Pancreas (tissue), 10 donors: ENCODE measurements around the gene PPIF. TPM values are rescaled to one million over a fixed set of nuclear protein-coding genes. Genes with fewer than 3 reads are reported as not detected.
A peak's percentile ranks its signal among the peaks of the same experiment; 100 is the strongest.
"Not testable (repeated sequence)": the region's sequence is repeated elsewhere in the genome, so short reads cannot be mapped to it uniquely, and the experiment has no call there.

Experiments
- ATAC-seq, 4 donors: fragments of 200-7000 bp; cut with Tn5 transposase; one replicate each; pipeline versions ENCODE4 v1.8.0 to v1.9.1; 2020; ENCODE audit warnings: mild to moderate bottlenecking in 4 of 4, moderate library complexity in 4 of 4
- DNase-seq, 6 donors: peaks; one replicate each; pipeline ENCODE4 v3.0.0-alpha.2; 2020
- FAIRE-seq: peaks from 2 replicates; lab custom pipeline; 2012; peaks lifted over from hg19 to GRCh38; lab: Jason Lieb, UNC
- H3K27ac ChIP-seq, 4 donors: fragments of 200-600 bp; sonication (generic); 1 replicate in 3 of 4; 2 replicates in 1 of 4; pipeline versions ENCODE4 v1.5.0 to v1.8.0; 2020
- H3K27me3 ChIP-seq, 4 donors: fragments of 200-600 bp; one replicate each; pipeline ENCODE4 v1.8.0; 2021
- H3K36me3 ChIP-seq, 3 donors: fragments of 200-600 bp; sonication (generic) in 1 of 3; one replicate each; pipeline versions ENCODE4 v1.5.0 to v1.8.0; 2020 to 2021
- H3K4me1 ChIP-seq, 3 donors: fragments of 200-600 bp; one replicate each; pipeline ENCODE4 v1.8.0; 2021
- H3K4me3 ChIP-seq, 4 donors: fragments of 200-600 bp; sonication (generic) in 2 of 4; one replicate each; pipeline versions ENCODE4 v1.5.0 to v1.8.0; 2020 to 2021
- H3K9me3 ChIP-seq, 4 donors: fragments of 200-600 bp; one replicate each; pipeline ENCODE4 v1.8.0; 2021
- WGBS, 2 donors: extraction: QIAGEN DNeasy Blood & Tissue Kit; methylation state at CpG; one replicate each; pipeline ENCODE4 v1.1.7; 2013; 5-methylcytosine and 5-hydroxymethylcytosine counted together
- intact Hi-C, 3 donors: fragments of 100-400 bp; cut with DNase I; formaldehyde crosslinking; loops; one replicate each; pipeline versions ENCODE4 v1.11.1 to v1.14.2; 2022
- polyA plus RNA-seq, 2 donors: library from polyadenylated mRNA; stranded (reverse); fragments of 200-250 nt; gene quantifications; one replicate each; pipeline ENCODE4 v1.2.3, GENCODE V29; 2013
- total RNA-seq, 6 donors: library from RNA; stranded (reverse); fragmentation: NEBNext Ultra II Directional in 4 of 6; extraction: Animal tissue kit (Norgen Biotek cat#: 25700) in 4 of 6; gene quantifications; one replicate each; pipeline versions ENCODE4 v1.2.1 to v1.2.4, GENCODE V29; 2021 to 2023
- TF ChIP-seq, protein P1 (sequence below), 4 donors: fragments of 200-600 bp; sonication (generic) in 3 of 4; IDR thresholded peaks; one replicate each; pipeline versions ENCODE4 v1.5.0 to v1.8.0; 2021; ENCODE audit warnings: antibody characterized with exemption in 4 of 4
- donor health status: healthy with polysubstance abuse.
- donor health status: DM: no; HTN: no; CAD: no; lungs with moderate emphysema.
- donor health status: DM: no; HTN: no; CAD: no.
- donor health status: control.
- donor health status: control.
- donor health status: Bipolar disorder and iron deficiency.
- donor health status: DM: yes; HTN: yes; CAD: no.
- donor health status: DM: no; HTN: no; CAD: no.
- donor health status: DM: no; HTN: no; CAD: no.
- donor health status: DM: yes; HTN: yes; CAD: no.

The PPIF gene
- total and polyA plus RNA-seq, 8 donors, result 21.2 to 61.8 (median 42.0) TPM

DNA sequence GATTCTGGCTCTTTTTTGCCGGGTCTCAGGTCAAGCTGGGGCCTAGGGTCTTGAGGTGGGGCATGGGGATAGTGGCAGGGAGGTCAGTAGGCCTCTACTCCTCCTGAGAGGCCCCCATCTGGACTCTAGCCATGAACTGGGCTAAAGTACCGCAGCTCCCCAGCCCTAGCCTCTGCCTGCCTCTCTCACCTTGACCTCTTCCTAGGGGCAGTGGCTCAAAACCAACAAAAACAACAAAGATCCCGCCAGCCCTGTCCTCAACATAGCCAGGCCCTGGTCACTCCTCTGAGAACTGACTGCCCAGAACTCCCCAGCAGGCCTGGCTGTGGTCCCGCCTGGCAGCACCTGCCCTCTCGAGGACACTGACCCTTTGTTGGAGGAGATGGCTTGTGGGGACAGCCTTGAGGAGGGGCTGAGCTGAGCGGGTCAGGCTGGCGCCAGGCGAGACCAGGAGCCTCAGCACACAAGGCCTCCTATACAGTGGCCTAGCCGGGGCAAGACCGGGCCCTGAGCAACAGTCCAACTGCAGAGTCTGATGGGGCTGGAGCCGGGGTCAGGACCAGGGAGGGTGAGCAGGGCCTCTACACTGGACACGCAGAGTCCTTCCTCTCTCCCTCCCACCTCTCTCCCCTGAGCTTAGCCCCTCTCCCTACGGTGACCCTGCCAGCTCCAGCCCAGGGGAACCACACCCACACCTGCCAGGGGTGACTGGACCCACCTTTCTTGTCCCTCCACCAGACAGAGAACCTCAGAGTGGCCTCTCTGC is 11.6 kb upstream of the PPIF start:
- DNase-seq (peak in 2 of 6 donors; percentile 32 to 34), ATAC-seq (peak; percentile 34 to 68 (median 55)), FAIRE-seq (no peak)
- Histone ChIP-seq H3K27me3 (no peaks in the 10 kb centered on the region), H3K36me3 (no peaks in the 10 kb centered on the region), H3K27ac (peak overlapping the region in 1 of 4 donors; percentile 0), H3K9me3 (no peaks in the 10 kb centered on the region), H3K4me1 (no peaks in the 10 kb centered on the region), H3K4me3 (no peak overlapping the region)
- WGBS, 2 donors, result 66 to 76% methylated on average over 13 of the region's 13 CpGs
- TF ChIP-seq, protein P1, sequence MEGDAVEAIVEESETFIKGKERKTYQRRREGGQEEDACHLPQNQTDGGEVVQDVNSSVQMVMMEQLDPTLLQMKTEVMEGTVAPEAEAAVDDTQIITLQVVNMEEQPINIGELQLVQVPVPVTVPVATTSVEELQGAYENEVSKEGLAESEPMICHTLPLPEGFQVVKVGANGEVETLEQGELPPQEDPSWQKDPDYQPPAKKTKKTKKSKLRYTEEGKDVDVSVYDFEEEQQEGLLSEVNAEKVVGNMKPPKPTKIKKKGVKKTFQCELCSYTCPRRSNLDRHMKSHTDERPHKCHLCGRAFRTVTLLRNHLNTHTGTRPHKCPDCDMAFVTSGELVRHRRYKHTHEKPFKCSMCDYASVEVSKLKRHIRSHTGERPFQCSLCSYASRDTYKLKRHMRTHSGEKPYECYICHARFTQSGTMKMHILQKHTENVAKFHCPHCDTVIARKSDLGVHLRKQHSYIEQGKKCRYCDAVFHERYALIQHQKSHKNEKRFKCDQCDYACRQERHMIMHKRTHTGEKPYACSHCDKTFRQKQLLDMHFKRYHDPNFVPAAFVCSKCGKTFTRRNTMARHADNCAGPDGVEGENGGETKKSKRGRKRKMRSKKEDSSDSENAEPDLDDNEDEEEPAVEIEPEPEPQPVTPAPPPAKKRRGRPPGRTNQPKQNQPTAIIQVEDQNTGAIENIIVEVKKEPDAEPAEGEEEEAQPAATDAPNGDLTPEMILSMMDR (IDR thresholded peaks at IDR 0.05), result no peak
- intact Hi-C loops, result no loop called here

DNA sequence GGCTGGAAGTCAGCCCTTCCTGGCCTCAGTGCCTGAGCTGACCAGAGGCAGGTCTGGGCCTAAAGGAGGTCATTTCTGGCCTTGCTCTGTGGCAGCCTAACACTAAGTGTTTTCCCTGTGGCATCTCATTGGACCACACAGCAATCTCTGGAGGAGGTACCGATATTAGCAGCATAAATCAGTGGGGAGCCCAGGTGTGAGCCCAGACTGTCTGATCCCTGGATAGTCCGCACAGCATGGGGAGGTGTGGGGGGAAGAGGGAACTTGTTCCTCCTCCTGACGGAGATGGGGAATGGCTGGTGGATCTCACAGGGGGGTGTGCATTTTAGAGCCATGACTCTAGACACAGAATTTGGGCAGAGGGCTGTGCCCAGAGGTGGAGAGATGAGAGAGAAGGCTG is 11.0 kb upstream of the PPIF start:
- Histone ChIP-seq H3K27ac (no peak overlapping the region), H3K36me3 (no peaks in the 10 kb centered on the region), H3K27me3 (no peaks in the 10 kb centered on the region), H3K4me1 (no peaks in the 10 kb centered on the region), H3K9me3 (no peaks in the 10 kb centered on the region), H3K4me3 (no peak overlapping the region)
- ATAC-seq (no peak), FAIRE-seq (no peak), DNase-seq (peak in 1 of 6 donors; percentile 1)
- intact Hi-C loops, result no loop called here
- WGBS, 2 donors, result 97% methylated on average over 3 of the region's 3 CpGs
- TF ChIP-seq, protein P1 (IDR thresholded peaks at IDR 0.05), result no peak

DNA sequence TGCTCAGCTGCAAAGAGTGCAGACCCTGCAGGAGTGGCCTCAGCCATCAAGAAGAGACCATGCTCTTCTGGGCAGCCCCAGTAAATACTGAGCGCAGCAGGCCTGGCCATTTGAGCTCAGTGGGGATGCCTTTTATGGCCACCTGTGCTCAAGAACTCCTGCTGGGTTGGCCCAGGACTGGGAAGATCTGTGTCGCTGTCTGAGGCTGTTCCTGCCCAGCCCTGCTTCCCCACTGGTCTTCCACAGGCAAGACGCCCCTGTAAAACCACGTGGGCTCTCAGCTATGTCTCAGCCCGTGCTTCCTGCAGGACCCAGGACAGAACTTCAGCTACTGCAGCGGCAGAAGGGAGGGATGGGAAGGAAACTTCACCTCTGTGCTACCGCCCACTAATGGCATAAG is 10.5 kb upstream of the PPIF start:
- no peak overlapping the region for H3K27ac ChIP-seq
- intact Hi-C loops, result no loop called here
- TF ChIP-seq, protein P1 (IDR thresholded peaks at IDR 0.05), result no peak

DNA sequence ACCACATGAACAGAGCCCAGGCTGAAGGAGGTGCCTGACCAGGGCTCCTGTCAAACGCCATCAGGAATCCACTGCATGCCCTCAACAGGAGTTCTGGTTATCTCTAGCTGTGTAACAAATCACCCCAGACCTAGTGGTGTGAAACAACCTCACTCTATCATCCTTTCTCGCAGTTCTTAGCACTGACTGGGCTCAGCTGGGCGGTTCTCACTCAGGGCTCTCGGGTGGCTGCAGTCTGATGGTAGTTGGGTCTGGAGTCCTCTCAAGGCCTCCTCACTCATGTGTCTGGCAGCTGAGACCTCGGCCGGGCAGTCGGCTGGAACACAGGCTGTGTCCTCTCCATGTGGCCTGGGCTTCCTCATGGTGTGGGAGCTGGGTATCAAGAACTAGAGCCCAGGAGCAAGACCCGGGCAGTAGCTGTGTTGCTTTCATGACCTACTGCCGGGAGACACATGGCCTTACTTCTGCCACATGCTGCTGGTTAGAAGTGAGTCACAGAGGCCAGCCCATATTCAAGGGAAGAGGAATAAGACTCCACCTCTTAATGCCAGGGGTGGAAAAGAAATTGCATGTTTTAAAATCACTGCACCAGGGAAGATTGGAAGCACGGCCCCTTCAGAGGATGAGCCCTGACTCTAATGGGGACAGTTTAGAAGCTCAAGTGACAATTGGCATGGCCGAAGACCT is 9.3 kb upstream of the PPIF start:
- intact Hi-C loops, result not testable (repeated sequence)

More for the DNA sequence above, 10.5 kb upstream of the PPIF start:
- no peaks in the 10 kb centered on the region for H3K36me3 ChIP-seq
- H3K4me1 ChIP-seq, result peaks cover 0 to 2% (median under 1%) of the 10 kb centered on the region in 3 donors
- no peaks in the 10 kb centered on the region for H3K9me3 ChIP-seq
- no peak for FAIRE-seq
- peak in 1 of 6 donors; percentile 11 for DNase-seq
- no peak for ATAC-seq
- 88 to 90% methylated on average over 7 of the region's 7 CpGs for WGBS, 2 donors
- no peak overlapping the region for H3K4me3 ChIP-seq
- H3K27me3 ChIP-seq, result no peaks in the 10 kb centered on the region

DNA sequence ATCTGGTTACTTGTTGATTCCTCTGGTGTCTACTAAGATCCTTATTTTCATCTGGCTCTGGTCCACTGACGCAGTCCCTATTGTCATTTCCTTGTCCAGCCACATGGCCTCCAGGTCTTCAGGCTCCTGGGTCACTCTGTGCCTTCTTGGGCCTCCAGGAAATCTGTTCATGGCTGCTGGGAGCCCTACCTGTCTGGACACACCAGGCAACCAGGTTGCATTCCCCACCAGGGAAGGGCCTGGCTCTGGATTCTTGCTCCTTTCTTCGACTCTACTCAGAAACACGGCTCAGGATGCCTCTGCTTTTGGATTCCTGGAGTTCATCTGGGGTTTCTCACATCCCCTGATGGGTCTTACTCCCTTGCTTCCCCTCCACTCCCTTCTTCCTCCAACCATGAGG is 8.0 kb upstream of the PPIF start:
- no peak for ATAC-seq
- no peak for FAIRE-seq
- H3K4me3 ChIP-seq, result no peak overlapping the region
- peak in 1 of 6 donors; percentile 4 for DNase-seq
- no peaks in the 10 kb centered on the region for H3K27me3 ChIP-seq
- no peaks in the 10 kb centered on the region for H3K9me3 ChIP-seq
- H3K36me3 ChIP-seq, result no peaks in the 10 kb centered on the region
- H3K4me1 ChIP-seq, result peaks cover 14 to 21% (median 15%) of the 10 kb centered on the region in 3 donors
- intact Hi-C loops, result no loop called here
- H3K27ac ChIP-seq, result no peak overlapping the region
- 95 to 97% methylated on average over 3 of the region's 3 CpGs for WGBS, 2 donors
- TF ChIP-seq, protein P1 (IDR thresholded peaks at IDR 0.05), result no peak

More for the DNA sequence above, 9.3 kb upstream of the PPIF start:
- 96 to 98% methylated on average over 7 of the region's 11 CpGs for WGBS, 2 donors
- H3K4me1 ChIP-seq, result peaks cover 6 to 14% (median 12%) of the 10 kb centered on the region in 3 donors
- FAIRE-seq, ATAC-seq, H3K27ac ChIP-seq, H3K36me3 ChIP-seq, H3K4me3 ChIP-seq, H3K9me3 ChIP-seq, H3K27me3 ChIP-seq: not testable (repeated sequence)
- peak in 1 of 6 donors; percentile 7 for DNase-seq
